HepG2 (cell line): ENCODE measurements around the gene FCHO1. TPM values are rescaled to one million over a fixed set of nuclear protein-coding genes. Genes with fewer than 3 reads are reported as not detected.

Experiments
- ATAC-seq: fragments of 200-7000 bp; cut with Tn5 transposase; 3 replicates; pipeline ENCODE4 v1.9.1; 2020; ENCODE audit warnings: mild to moderate bottlenecking, moderate library complexity
- BruUV-seq: library from RNA; stranded (reverse); fragments of 400-500 nt; replicated peaks from 2 replicates; lab custom pipeline; 2021; lab: Mats Ljungman, UMichigan
- CTCF ChIA-PET: fragments of 300-600 bp; formaldehyde crosslinking; extraction: SDS; loops from one replicate; lab custom pipeline; 2021; ENCODE audit warnings: low total read pairs, inconsistent platforms, low intra/inter-chr PET ratio; lab: Yijun Ruan, JAX
- POLR2A ChIA-PET: fragments of 350-600 bp; sonication (Branson Sonifier 250); formaldehyde crosslinking; loops from one replicate; lab custom pipeline; 2020; ENCODE audit warnings: antibody characterized with exemption, inconsistent platforms; lab: Yijun Ruan, JAX
- DNase-seq: peaks from one replicate; pipeline ENCODE4 v3.0.0-alpha.2; 2015; ENCODE audit warnings: low spot score
- FAIRE-seq: peaks from 3 replicates; lab custom pipeline; 2011; peaks lifted over from hg19 to GRCh38; lab: Jason Lieb, UNC
- H2AFZ ChIP-seq: one replicate; pipeline ENCODE4 v1.6.1; 2011; ENCODE audit warnings: low read length, inconsistent platforms
- H3K27ac ChIP-seq: fragments of 300-600 bp; 3 replicates; pipeline ENCODE4 v1.8.0; 2011; ENCODE audit warnings: mixed run types, mild to moderate bottlenecking, mixed read lengths, low read length, inconsistent platforms; ENCODE audit not compliant: insufficient read depth; ENCODE audit errors: extremely low read length
- H3K27me3 ChIP-seq, 2 experiments: fragments of 200-600 bp in 1 of 2; 2 replicates in 1 of 2; 3 replicates in 1 of 2; pipeline versions ENCODE4 v1.6.0 to v1.8.0; 2011; ENCODE audit warnings: low read length in 2 of 2, mild to moderate bottlenecking in 2 of 2, moderate library complexity in 2 of 2, inconsistent platforms in 1 of 2; ENCODE audit not compliant: insufficient read depth in 2 of 2, control insufficient read depth in 1 of 2
- H3K36me3 ChIP-seq, 2 experiments: fragments of 200-600 bp in 1 of 2; replicated peaks in 1 of 2; 2 replicates in 1 of 2; 3 replicates in 1 of 2; pipeline versions ENCODE4 v1.5.1 to v1.8.0; 2011; ENCODE audit warnings: low read length in 2 of 2, inconsistent platforms in 1 of 2; ENCODE audit not compliant: insufficient read depth in 2 of 2, control insufficient read depth in 1 of 2
- H3K4me1 ChIP-seq: 2 replicates; pipeline ENCODE4 v1.5.1; 2012; ENCODE audit warnings: low read length, inconsistent platforms; ENCODE audit not compliant: insufficient read depth
- H3K4me2 ChIP-seq: 2 replicates; pipeline ENCODE4 v1.6.0; 2011; ENCODE audit warnings: low read depth, low read length, inconsistent platforms
- H3K4me3 ChIP-seq, 3 experiments: fragments of 200-600 bp in 1 of 3; sonication (generic), shearing (Covaris generic) in 1 of 3; replicated peaks in 1 of 3; 2 replicates each; pipeline ENCODE4 v1.5.1; 2011 to 2016; ENCODE audit warnings: low read length in 3 of 3, inconsistent platforms in 2 of 3, low read depth in 2 of 3, mild to moderate bottlenecking in 2 of 3, control low read depth in 1 of 3, mixed read lengths in 1 of 3; ENCODE audit not compliant: insufficient read depth in 1 of 3
- H3K79me2 ChIP-seq: one replicate; pipeline ENCODE4 v1.6.1; 2011; ENCODE audit warnings: low read length, inconsistent platforms; ENCODE audit not compliant: insufficient read depth
- H3K9ac ChIP-seq: 2 replicates; pipeline ENCODE4 v1.6.0; 2011; ENCODE audit warnings: mild to moderate bottlenecking, low read depth, low read length, inconsistent platforms; ENCODE audit not compliant: insufficient read depth
- H3K9me3 ChIP-seq: 2 replicates; pipeline ENCODE4 v1.5.1; 2012; ENCODE audit warnings: mild to moderate bottlenecking, low read length
- H4K20me1 ChIP-seq: 2 replicates; pipeline ENCODE4 v1.6.0; 2011; ENCODE audit warnings: inconsistent platforms, mild to moderate bottlenecking, low read length, moderate library complexity; ENCODE audit not compliant: insufficient read depth
- ARHGAP35 ChIP-seq: sonication (generic); formaldehyde crosslinking; IDR thresholded peaks from 2 replicates; pipeline ENCODE4 v1.9.0; 2022; ENCODE audit warnings: mild to moderate bottlenecking, inconsistent platforms, moderate library complexity, missing genetic modification reagents, borderline replicate concordance
- GATA4 ChIP-seq: sonication (generic); IDR thresholded peaks from 2 replicates; pipeline ENCODE4 v1.6.1; 2016; ENCODE audit warnings: antibody characterized with exemption, low read depth, borderline replicate concordance
- KDM5A ChIP-seq: fragments of 200-600 bp; sonication (generic); IDR thresholded peaks from 2 replicates; pipeline ENCODE4 v1.7.0; 2018; ENCODE audit warnings: antibody characterized with exemption, mild to moderate bottlenecking, low read length, borderline replicate concordance
- KMT2B ChIP-seq: IDR thresholded peaks from 2 replicates; pipeline ENCODE4 v1.6.1; 2016; ENCODE audit warnings: missing genetic modification reagents, missing compliant biosample characterization
- MAFK ChIP-seq, 2 experiments: IDR thresholded peaks in 1 of 2; conservative IDR thresholded peaks in 1 of 2; 2 replicates each; pipeline ENCODE4 v1.6.1; 2011; ENCODE audit warnings: improper control_type of control experiment in 2 of 2, low read length in 2 of 2
- MBD4 ChIP-seq: IDR thresholded peaks from 2 replicates; pipeline ENCODE4 v1.6.1; 2012; ENCODE audit warnings: low read length, inconsistent platforms, borderline replicate concordance
- MTA1 ChIP-seq: sonication (generic); formaldehyde crosslinking; IDR thresholded peaks from 2 replicates; pipeline ENCODE4 v1.4.0; 2020; ENCODE audit warnings: missing genetic modification reagents, mild to moderate bottlenecking, borderline replicate concordance
- MTF1 ChIP-seq: sonication (generic); formaldehyde crosslinking; IDR thresholded peaks from 2 replicates; pipeline ENCODE4 v1.5.0; 2020; ENCODE audit warnings: missing genetic modification reagents
- NFIB ChIP-seq: sonication (generic); formaldehyde crosslinking; IDR thresholded peaks from 2 replicates; pipeline ENCODE4 v1.9.0; 2021; ENCODE audit warnings: missing genetic modification reagents, mild to moderate bottlenecking, borderline replicate concordance
- RNF2 ChIP-seq: fragments of 450-650 bp; conservative IDR thresholded peaks from 2 replicates; pipeline ENCODE4 v1.6.1; 2016; ENCODE audit warnings: low read depth
- SNAPC2 ChIP-seq: sonication (generic); formaldehyde crosslinking; IDR thresholded peaks from 2 replicates; pipeline ENCODE4 v1.8.1; 2022; ENCODE audit warnings: mild to moderate bottlenecking, missing genetic modification reagents
- SRF ChIP-seq: IDR thresholded peaks from 2 replicates; pipeline ENCODE4 v1.6.1; 2011; ENCODE audit warnings: mild to moderate bottlenecking, low read depth, low read length, moderate library complexity
- ZMYM4 ChIP-seq: sonication (generic); formaldehyde crosslinking; IDR thresholded peaks from 2 replicates; pipeline ENCODE4 v1.8.1; 2023; ENCODE audit warnings: mild to moderate bottlenecking, missing genetic modification reagents
- ZNF446 ChIP-seq: sonication (generic); formaldehyde crosslinking; IDR thresholded peaks from 2 replicates; pipeline ENCODE4 v1.5.0; 2020; ENCODE audit warnings: mild to moderate bottlenecking, missing genetic modification reagents
- ZNF558 ChIP-seq: sonication (generic); formaldehyde crosslinking; IDR thresholded peaks from 2 replicates; pipeline ENCODE4 v1.9.0; 2022; ENCODE audit warnings: mild to moderate bottlenecking, missing genetic modification reagents, borderline replicate concordance
- ZNF740 ChIP-seq: sonication (generic); formaldehyde crosslinking; IDR thresholded peaks from 2 replicates; pipeline ENCODE4 v1.4.0; 2020; ENCODE audit warnings: missing genetic modification reagents
- ZNF800 ChIP-seq: sonication (generic); formaldehyde crosslinking; IDR thresholded peaks from 2 replicates; pipeline ENCODE4 v1.4.0; 2020; ENCODE audit warnings: missing genetic modification reagents
- ZSCAN21 ChIP-seq: sonication (generic); formaldehyde crosslinking; IDR thresholded peaks from 2 replicates; pipeline ENCODE4 v1.8.0; 2022; ENCODE audit warnings: mild to moderate bottlenecking, missing genetic modification reagents, moderate library complexity, borderline replicate concordance
- WGBS: methylation state at CpG from one replicate; pipeline ENCODE4 v1.1.6; 2017; ENCODE audit warnings: low lambda C conversion rate; 5-methylcytosine and 5-hydroxymethylcytosine counted together
- in situ Hi-C: cut with HindIII; loops from 2 replicates; pipeline ENCODE4 v1.10.0; 2017; ENCODE audit warnings: low pct_unique_long_range_greater_than_20kb; ENCODE audit not compliant: extremely low pct_ligation_motif_present
- intact Hi-C: fragments of 100-400 bp; cut with micrococcal nuclease; formaldehyde crosslinking; loops from one replicate; pipeline ENCODE4 v1.10.0; 2022; ENCODE audit not compliant: unreplicated experiment
- polyA plus RNA-seq, 8 experiments: library from polyadenylated mRNA; depleted of rRNA in 3 of 8; stranded (reverse) in 7 of 8; unstranded in 1 of 8; fragments of >200 nt; fragmentation: Illumina TruSeq in 4 of 8; extraction: Trizol in 4 of 8; gene quantifications; 2 replicates each; pipeline versions ENCODE4 v1.2.1 to v1.2.3, GENCODE V29; 2011 to 2016; ENCODE audit warnings: low read depth in 4 of 8, missing spikeins in 1 of 8, mixed read lengths in 1 of 8; ENCODE audit not compliant: insufficient read depth in 1 of 8
- total RNA-seq, 5 experiments: library from RNA; depleted of rRNA; stranded (reverse); fragments of >200 nt; fragmentation: Illumina TruSeq; extraction: Trizol; gene quantifications; 2 replicates each; pipeline ENCODE4 v1.2.3, GENCODE V29; 2016; ENCODE audit warnings: low read depth in 1 of 5
- TF ChIP-seq, protein P1 (sequence below): fragments of 450-650 bp; IDR thresholded peaks from 2 replicates; pipeline ENCODE4 v1.6.1; 2017
- TF ChIP-seq, protein P2 (sequence below): sonication (generic); formaldehyde crosslinking; conservative IDR thresholded peaks from 2 replicates; pipeline ENCODE4 v1.4.0; 2020; ENCODE audit warnings: mild to moderate bottlenecking, missing genetic modification reagents, moderate library complexity

Gene FCHO1
- total and polyA plus RNA-seq, 2 of the 13 experiments (the other 11 are each of a cell fraction or from before 2014, with no cell fraction given): 1.3 to 3.1 TPM

DNA sequence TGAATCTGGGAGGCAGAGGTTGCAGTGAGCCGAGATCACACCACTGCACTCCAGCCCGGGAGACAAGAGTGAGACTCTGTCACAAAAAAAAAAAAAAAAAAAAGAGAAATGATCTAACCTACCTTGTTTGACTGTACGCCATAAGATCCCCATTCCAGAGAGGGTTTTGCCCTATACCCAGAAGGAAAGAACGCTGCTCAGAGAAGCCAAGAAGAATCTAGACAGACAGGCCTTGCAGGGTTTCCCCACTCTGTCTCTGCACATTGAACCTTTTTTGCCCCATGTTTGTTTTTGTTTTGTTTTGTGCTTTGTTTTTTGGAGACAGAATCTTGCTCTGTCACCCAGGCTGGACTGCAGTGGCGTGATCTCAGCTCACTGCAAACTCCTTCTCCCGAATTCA is 39.4 kb upstream of the FCHO1 start:
- ChIA-PET CTCF (no interaction called here), POLR2A (no interaction called here)
- Histone ChIP-seq H3K4me3 (no peak overlapping the region), H3K9me3 (no peaks in the 10 kb centered on the region), H3K79me2 (no peaks in the 10 kb centered on the region), H4K20me1 (no peaks in the 10 kb centered on the region), H3K27ac (no peak overlapping the region), H3K4me2 (no peak overlapping the region), H3K27me3 (no peaks in the 10 kb centered on the region), H3K36me3 (no peaks in the 10 kb centered on the region), H3K9ac (no peak overlapping the region), H2AFZ (no peak overlapping the region), H3K4me1 (peaks cover 15% of the 10 kb centered on the region)
- TF ChIP-seq MTF1 (no peak), NFIB (CRISPR knock-in tag) (no peak), KDM5A (no peak), ZSCAN21 (CRISPR knock-in tag) (no peak), ARHGAP35 (CRISPR knock-in tag) (no peak), GATA4 (no peak), ZNF740 (CRISPR knock-in tag) (no peak), ZMYM4 (CRISPR knock-in tag) (no peak), MTA1 (no peak), SRF (no peak), RNF2 (no peak), ZNF558 (CRISPR knock-in tag) (no peak), MAFK (conservative IDR thresholded peaks at IDR 0.05 in 1 of 2, IDR thresholded peaks at IDR 0.05 in 1 of 2; ENCODE audit: low read length in 2 of 2) (no peak), ZNF446 (CRISPR knock-in tag) (no peak), ZNF800 (CRISPR knock-in tag) (no peak), MBD4 (no peak), KMT2B (CRISPR knock-in tag) (no peak), SNAPC2 (CRISPR knock-in tag) (no peak)
- TF ChIP-seq, protein P1, sequence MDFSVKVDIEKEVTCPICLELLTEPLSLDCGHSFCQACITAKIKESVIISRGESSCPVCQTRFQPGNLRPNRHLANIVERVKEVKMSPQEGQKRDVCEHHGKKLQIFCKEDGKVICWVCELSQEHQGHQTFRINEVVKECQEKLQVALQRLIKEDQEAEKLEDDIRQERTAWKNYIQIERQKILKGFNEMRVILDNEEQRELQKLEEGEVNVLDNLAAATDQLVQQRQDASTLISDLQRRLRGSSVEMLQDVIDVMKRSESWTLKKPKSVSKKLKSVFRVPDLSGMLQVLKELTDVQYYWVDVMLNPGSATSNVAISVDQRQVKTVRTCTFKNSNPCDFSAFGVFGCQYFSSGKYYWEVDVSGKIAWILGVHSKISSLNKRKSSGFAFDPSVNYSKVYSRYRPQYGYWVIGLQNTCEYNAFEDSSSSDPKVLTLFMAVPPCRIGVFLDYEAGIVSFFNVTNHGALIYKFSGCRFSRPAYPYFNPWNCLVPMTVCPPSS: no peak
- TF ChIP-seq, protein P2, sequence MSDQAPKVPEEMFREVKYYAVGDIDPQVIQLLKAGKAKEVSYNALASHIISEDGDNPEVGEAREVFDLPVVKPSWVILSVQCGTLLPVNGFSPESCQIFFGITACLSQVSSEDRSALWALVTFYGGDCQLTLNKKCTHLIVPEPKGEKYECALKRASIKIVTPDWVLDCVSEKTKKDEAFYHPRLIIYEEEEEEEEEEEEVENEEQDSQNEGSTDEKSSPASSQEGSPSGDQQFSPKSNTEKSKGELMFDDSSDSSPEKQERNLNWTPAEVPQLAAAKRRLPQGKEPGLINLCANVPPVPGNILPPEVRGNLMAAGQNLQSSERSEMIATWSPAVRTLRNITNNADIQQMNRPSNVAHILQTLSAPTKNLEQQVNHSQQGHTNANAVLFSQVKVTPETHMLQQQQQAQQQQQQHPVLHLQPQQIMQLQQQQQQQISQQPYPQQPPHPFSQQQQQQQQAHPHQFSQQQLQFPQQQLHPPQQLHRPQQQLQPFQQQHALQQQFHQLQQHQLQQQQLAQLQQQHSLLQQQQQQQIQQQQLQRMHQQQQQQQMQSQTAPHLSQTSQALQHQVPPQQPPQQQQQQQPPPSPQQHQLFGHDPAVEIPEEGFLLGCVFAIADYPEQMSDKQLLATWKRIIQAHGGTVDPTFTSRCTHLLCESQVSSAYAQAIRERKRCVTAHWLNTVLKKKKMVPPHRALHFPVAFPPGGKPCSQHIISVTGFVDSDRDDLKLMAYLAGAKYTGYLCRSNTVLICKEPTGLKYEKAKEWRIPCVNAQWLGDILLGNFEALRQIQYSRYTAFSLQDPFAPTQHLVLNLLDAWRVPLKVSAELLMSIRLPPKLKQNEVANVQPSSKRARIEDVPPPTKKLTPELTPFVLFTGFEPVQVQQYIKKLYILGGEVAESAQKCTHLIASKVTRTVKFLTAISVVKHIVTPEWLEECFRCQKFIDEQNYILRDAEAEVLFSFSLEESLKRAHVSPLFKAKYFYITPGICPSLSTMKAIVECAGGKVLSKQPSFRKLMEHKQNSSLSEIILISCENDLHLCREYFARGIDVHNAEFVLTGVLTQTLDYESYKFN (CRISPR knock-in tag): no peak
- in situ Hi-C loops (no loop called here), intact Hi-C loops (no loop called here)
- DNase-seq (no peak), FAIRE-seq (no peak), ATAC-seq (no peak)
- WGBS: 31% methylated on average over 6 of the region's 6 CpGs
- BruUV-seq: no TSS peak
